Measurements from ENCODE around the gene AKAP1.

Gene AKAP1

GRCh38 chr17:57170866-57171265, 85.8 kb downstream of the AKAP1 start:
- DNase-seq (ENCODE audit: low read depth) = no peak

Data from fibroblast of gingiva (primary cell).